HEK293T (cell line): ENCODE results near the gene SLC9A9.

Source experiments
- CTCF ChIA-PET: fragments of 350-600 bp; formaldehyde crosslinking; extraction: SDS; loops from one replicate; lab custom pipeline; 2021; ENCODE audit warnings: antibody characterized with exemption, inconsistent platforms; lab: Yijun Ruan, JAX
- POLR2A ChIA-PET: fragments of 350-600 bp; formaldehyde crosslinking; extraction: SDS; loops from one replicate; lab custom pipeline; 2020; ENCODE audit warnings: antibody characterized with exemption, inconsistent platforms; lab: Yijun Ruan, JAX
- DNase-seq: peaks from one replicate; pipeline ENCODE4 v3.0.0; 2012; ENCODE audit warnings: mixed read lengths; ENCODE audit errors: extremely low spot score
- ARNT ChIP-seq: fragments of 450-650 bp; IDR thresholded peaks from 2 replicates; pipeline ENCODE4 v1.6.1; 2017; ENCODE audit warnings: mild to moderate bottlenecking
- BHLHE40 ChIP-seq: fragments of 450-650 bp; IDR thresholded peaks from 2 replicates; pipeline ENCODE4 v1.6.1; 2016; ENCODE audit warnings: mild to moderate bottlenecking, moderate library complexity, borderline replicate concordance
- CTBP1 ChIP-seq: fragments of 450-650 bp; IDR thresholded peaks from 2 replicates; pipeline ENCODE4 v1.6.1; 2016; ENCODE audit warnings: borderline replicate concordance
- ELF4 ChIP-seq: fragments of 450-650 bp; IDR thresholded peaks from 2 replicates; pipeline ENCODE4 v1.6.1; 2017; ENCODE audit warnings: antibody characterized with exemption
- FOXA1 ChIP-seq: fragments of 450-650 bp; IDR thresholded peaks from 2 replicates; pipeline ENCODE4 v1.6.1; 2016; ENCODE audit warnings: mild to moderate bottlenecking
- FOXK2 ChIP-seq: fragments of 450-650 bp; IDR thresholded peaks from 2 replicates; pipeline ENCODE4 v1.6.1; 2016; ENCODE audit warnings: mild to moderate bottlenecking
- FOXM1 ChIP-seq: fragments of 450-650 bp; IDR thresholded peaks from 2 replicates; pipeline ENCODE4 v1.6.1; 2017; ENCODE audit warnings: mild to moderate bottlenecking, borderline replicate concordance
- HDGF ChIP-seq: fragments of 450-650 bp; IDR thresholded peaks from 2 replicates; pipeline ENCODE4 v1.6.1; 2017; ENCODE audit warnings: antibody characterized with exemption, borderline replicate concordance
- L3MBTL2 ChIP-seq: fragments of 450-650 bp; conservative IDR thresholded peaks from 2 replicates; pipeline ENCODE4 v1.6.1; 2016; ENCODE audit warnings: mild to moderate bottlenecking
- LEF1 ChIP-seq: fragments of 450-650 bp; IDR thresholded peaks from 2 replicates; pipeline ENCODE4 v1.6.1; 2017; ENCODE audit warnings: mild to moderate bottlenecking, borderline replicate concordance
- NFRKB ChIP-seq: fragments of 450-650 bp; IDR thresholded peaks from 2 replicates; pipeline ENCODE4 v1.6.1; 2016; ENCODE audit warnings: mild to moderate bottlenecking, moderate library complexity
- PKNOX1 ChIP-seq: fragments of 450-650 bp; IDR thresholded peaks from 2 replicates; pipeline ENCODE4 v1.6.1; 2016
- SP1 ChIP-seq: fragments of 450-650 bp; IDR thresholded peaks from 2 replicates; pipeline ENCODE4 v1.6.1; 2017
- SUZ12 ChIP-seq: fragments of 450-650 bp; IDR thresholded peaks from 2 replicates; pipeline ENCODE4 v1.6.1; 2016; ENCODE audit warnings: mild to moderate bottlenecking
- TARDBP ChIP-seq: fragments of 450-650 bp; IDR thresholded peaks from 2 replicates; pipeline ENCODE4 v1.6.1; 2016
- ZNF384 ChIP-seq: fragments of 450-650 bp; IDR thresholded peaks from 2 replicates; pipeline ENCODE4 v1.6.1; 2016

SLC9A9 gene

GRCh38 chr3:143835312-143835711 is 13.0 kb downstream of the SLC9A9 start:
- CTCF ChIA-PET: no interaction called here
- POLR2A ChIA-PET: no interaction called here
- DNase-seq: no peak
- TF ChIP-seq SP1 (no peak), L3MBTL2 (no peak), CTBP1 (no peak), FOXK2 (no peak), BHLHE40 (no peak), HDGF (no peak)

GRCh38 chr3:143832433-143832832 is 15.8 kb downstream of the SLC9A9 start:
- DNase-seq: no peak
- CTCF ChIA-PET: no interaction called here
- TF ChIP-seq FOXK2 (no peak), CTBP1 (no peak), BHLHE40 (no peak), SUZ12 (no peak), ZNF384 (no peak), FOXA1 (no peak), LEF1 (no peak), ELF4 (no peak), ARNT (no peak)
- POLR2A ChIA-PET: no interaction called here

GRCh38 chr3:143831994-143832393 is 16.3 kb downstream of the SLC9A9 start:
- POLR2A ChIA-PET: no interaction called here
- CTCF ChIA-PET: no interaction called here
- DNase-seq: no peak
- no peak for TF ChIP-seq TARDBP
- no peak for TF ChIP-seq FOXA1
- TF ChIP-seq BHLHE40: no peak
- no peak for TF ChIP-seq SP1
- no peak for TF ChIP-seq NFRKB
- TF ChIP-seq FOXM1: no peak
- TF ChIP-seq HDGF: no peak
- TF ChIP-seq CTBP1: no peak
- TF ChIP-seq PKNOX1: no peak
- no peak for TF ChIP-seq ELF4
- TF ChIP-seq L3MBTL2: no peak
- no peak for TF ChIP-seq ZNF384
- no peak for TF ChIP-seq LEF1
- no peak for TF ChIP-seq FOXK2
- TF ChIP-seq ARNT: no peak
- TF ChIP-seq SUZ12: no peak

- no peak for TF ChIP-seq LEF1
- TF ChIP-seq FOXA1: no peak
- TF ChIP-seq CTBP1: no peak
- TF ChIP-seq SUZ12: no peak
- TF ChIP-seq FOXK2: no peak
- TF ChIP-seq L3MBTL2: no peak
- TF ChIP-seq ELF4: no peak
- TF ChIP-seq SP1: no peak
- TF ChIP-seq ZNF384: no peak
- no peak for TF ChIP-seq PKNOX1
- TF ChIP-seq FOXM1: no peak
- no peak for TF ChIP-seq HDGF
- TF ChIP-seq ARNT: no peak
- TF ChIP-seq TARDBP: no peak
- TF ChIP-seq NFRKB: no peak
- TF ChIP-seq BHLHE40: no peak
- POLR2A ChIA-PET: no interaction called here
- DNase-seq: no peak
- CTCF ChIA-PET: no interaction called here
Observed at GRCh38 chr3:143831208-143831607, 17.1 kb downstream of the SLC9A9 start.

- TF ChIP-seq L3MBTL2 (no peak), SP1 (no peak), HDGF (no peak), BHLHE40 (no peak), FOXM1 (no peak)
- no peak for DNase-seq
- ChIA-PET POLR2A (no interaction called here), CTCF (no interaction called here)
Observed at GRCh38 chr3:143830786-143831185, 17.5 kb downstream of the SLC9A9 start.

- ChIA-PET POLR2A (no interaction called here), CTCF (no interaction called here)
- TF ChIP-seq ZNF384 (no peak), L3MBTL2 (no peak), FOXK2 (no peak), CTBP1 (no peak), HDGF (no peak), FOXA1 (no peak), BHLHE40 (no peak), NFRKB (no peak), SUZ12 (no peak), PKNOX1 (no peak), ARNT (no peak), FOXM1 (no peak), TARDBP (no peak), LEF1 (no peak), ELF4 (no peak), SP1 (no peak)
- DNase-seq: no peak
Observed at GRCh38 chr3:143830063-143830462, 18.2 kb downstream of the SLC9A9 start.
